Right forelimb (tissue), 1 donor: ENCODE results near the gene DICER1.
"Not testable (repeated sequence)": the region's sequence is repeated elsewhere in the genome, so short reads cannot be mapped to it uniquely, and the experiment has no call there.

Source experiments
- DNase-seq: peaks from one replicate; pipeline ENCODE4 v3.0.0-alpha.2; 2018

Gene DICER1

DNA sequence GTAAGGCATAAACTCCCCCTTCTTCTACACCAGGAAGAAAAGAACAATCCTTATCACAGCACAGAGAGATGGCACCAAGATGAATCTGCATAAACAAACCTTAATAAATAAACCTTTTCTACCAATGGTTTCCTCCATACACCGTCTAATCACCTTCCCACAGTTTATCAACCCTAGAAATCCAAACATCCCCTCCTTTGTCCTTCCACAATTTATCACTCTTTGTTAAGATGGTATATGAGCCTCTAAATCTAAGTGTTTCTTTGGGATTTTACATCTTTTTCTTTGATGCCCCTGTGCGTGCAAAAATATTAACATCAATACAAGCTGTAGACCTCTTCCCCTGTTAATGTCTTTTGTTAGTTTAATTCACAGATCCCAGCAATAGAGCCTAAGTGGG lies 12.5 kb downstream of the DICER1 start:
- DNase-seq: no peak

DNA sequence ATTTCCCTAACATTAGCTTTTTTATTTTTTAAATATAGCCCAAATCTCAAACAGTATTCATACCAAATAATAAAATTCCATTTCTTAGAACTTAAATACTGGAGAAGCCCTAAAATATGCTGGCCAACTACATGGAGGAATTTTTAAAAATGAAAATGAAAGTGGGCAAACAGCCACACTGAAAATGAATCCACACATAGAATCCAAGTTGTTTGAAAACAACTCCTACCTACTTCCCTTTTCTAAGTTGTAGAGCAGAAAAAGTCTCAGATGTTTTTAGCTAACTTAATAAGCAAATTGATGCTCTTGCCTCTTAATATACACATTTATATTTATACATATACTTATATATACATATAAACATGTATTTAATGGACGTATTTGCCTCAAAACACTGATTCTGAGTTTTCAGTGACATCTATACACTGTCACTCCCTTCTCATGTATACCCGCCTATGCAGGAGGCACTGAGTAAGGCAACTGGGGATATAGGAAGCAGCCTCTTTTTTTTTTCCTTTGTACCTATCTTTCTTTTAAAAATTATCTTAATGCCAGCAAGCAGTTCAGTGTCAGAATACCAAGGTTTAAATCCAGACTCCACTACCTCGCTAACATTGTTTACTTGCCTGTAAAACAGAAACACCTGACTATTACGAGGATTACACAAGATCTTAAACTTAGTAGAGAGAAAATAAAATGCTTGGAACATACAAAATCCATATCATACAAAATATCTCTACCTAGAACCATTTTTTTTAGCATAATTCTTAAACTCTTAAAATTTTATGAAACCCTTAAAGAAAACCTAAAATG lies 13.3 kb downstream of the DICER1 start:
- no peak for DNase-seq

DNA sequence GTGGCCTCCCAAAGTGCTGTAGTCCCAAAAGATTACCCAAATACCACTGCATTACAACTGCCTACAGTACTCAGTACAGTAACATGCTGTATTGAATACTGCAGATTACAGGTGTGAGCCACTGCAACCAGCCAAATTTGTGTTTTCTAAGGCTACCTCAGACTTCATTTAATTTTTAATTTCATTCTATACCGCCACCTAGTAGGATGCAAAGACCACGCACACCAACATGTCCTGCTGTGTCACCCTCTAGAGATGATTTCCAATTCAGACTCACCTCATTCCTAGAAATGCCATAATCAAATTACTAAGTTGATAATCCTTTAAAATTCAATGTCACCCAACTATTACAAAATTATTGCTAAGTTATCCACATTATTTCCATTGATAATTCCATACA lies 15.1 kb downstream of the DICER1 start:
- no peak for DNase-seq

DNA sequence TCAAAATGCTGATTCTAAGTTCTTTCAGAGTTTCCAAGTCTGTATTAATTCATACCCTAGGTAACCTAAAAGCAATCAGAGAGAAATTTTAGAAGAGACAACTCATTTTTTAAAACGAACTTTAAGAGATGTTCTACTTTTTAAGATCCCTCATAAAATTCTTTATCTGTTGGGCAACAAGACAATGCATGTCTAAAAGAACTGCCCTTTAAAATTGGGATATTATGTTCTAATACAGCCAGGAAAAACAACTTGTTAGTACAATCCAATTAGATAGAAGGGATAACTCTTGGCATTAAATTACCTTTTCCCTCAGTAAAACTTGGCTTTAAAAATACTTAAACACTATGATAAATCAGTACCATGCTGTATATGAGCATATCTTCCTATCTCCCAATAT lies 15.6 kb downstream of the DICER1 start:
- no peak for DNase-seq

DNA sequence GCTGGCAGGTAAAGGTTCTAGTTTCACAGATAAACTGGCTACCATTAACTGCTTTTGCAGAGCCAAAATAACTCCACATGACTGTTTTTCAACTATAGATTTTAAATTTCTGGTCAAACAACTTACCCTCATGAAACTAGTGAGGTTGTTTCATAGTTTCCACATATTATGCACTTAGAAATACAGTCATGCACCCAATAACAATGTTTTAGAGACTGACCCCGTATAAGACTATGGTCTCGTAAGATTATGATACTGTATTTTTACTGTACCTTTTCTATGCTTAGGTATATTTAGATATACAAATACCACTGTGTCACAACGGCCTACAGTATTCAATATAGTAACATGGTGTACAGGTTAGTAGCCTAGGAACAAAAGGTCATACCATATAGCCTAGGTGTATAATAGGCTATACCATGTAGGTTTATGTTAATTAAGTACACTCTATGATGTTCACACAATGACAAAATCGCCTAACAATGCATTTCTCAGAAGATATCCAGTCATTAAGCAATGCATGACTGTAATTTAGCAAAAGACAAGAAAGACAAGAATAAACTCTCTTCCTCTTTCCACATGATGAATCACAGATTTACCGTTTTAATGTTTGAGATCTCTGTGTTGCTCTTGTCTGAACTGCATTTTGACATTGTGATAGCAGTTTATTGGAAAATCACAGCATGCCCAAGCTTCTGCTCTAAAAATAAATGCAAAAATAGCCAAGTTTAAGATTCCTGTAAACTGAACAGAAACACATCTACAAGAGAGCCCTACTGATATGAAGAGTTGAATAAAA lies 17.1 kb downstream of the DICER1 start:
- no peak for DNase-seq

DNA sequence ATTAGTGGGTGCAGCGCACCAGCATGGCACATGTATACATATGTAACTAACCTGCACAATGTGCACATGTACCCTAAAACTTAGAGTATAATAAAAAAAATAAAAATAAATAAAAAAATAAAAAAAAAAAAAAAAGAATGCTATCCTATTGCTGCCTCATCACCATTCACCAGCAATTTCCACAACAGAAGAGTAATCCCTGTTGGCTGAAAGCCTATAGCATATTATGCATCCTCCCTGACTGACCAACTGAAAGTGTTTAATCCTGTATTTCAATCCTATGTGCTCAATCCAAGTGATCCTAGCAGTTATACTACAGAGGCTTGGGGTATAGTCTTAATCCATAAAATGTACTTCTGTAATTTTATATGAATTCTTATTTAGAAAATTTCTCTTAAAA lies 18.5 kb downstream of the DICER1 start:
- no peak for DNase-seq

DNA sequence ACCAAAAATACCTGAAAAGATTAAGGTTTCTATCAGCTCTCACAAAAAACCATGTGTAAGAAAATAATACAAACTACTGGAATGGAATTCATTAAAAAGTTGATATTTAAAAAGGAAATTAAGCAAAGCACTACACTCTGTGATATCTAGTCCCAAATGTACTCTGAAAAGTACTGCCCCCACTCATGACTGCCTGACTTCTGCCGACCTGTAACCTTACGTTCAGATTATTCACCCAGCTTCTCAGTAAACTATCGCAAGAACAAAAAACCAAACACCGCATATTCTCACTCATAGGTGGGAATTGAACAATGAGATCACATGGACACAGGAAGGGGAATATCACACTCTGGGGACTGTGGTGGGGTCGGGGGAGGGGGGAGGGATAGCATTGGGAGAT lies 18.9 kb downstream of the DICER1 start:
- DNase-seq: not testable (repeated sequence)

DNA sequence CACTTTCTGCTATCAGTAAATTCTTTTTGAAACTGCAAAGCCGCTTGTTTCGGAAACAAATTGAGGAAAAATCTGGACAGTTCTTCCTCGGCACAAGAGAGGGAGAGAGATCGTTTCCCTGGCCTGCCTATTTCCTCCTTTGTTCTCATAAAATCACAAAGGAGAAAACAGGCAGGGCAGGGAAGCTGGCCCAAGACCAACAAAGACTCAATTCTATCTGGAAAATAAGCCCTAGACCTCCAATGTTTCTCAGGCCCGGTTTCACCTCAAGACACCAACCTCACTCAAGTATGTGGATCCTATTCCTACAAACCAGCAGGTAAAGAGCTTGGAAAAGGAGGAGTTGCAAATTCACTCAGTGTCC lies 19.5 kb downstream of the DICER1 start:
- DNase-seq: no peak

DNA sequence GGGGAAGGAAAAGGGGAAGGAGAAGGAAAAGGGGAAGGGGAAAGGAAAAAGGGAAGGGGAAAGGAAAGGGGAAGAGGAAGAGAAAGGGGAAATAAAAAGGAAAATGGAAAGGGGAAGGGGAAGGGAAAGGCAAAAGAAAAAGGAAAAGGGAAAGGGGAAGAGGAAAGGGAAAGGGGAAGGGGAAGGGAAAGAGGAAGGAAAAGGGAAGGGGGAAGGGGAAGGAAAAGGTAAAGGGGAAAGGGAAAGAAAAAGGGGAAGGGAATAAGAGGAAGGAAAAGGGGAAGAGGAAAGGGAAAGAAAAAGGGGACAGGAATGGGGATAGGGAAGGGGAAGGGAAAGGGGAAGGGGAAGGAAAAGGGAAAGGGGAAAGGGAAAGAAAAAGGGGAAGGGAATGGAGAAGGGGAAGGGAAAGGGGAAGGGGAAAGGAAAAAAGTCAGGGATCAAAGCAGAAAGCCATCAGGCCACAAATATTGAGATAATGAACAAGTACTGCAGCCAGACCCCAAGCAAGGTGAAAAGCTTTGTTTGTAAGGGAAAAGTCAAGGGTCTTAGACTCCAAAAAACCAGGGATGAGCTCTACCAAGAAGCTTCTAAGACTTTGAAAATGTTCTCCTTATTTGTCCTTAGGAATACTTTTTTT lies 20.0 kb downstream of the DICER1 start:
- DNase-seq: no peak

DNA sequence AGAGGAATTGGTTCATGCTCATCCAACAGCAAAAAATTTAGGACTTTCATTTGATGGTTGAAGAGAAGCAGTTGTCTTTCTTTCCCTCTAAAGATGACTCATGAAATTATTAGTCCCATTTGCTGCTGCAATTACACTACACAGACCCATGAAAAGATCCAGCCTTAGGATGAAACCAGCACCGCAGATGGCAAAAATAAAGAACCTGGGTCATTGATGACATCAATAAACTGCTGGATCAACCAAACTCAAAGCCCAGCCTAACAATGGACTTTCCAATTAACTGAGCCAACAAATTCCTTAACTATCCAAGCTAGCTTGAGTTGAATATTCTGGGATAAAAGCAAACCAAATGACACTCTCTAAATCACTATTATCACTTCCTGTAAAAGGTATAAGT lies 20.7 kb downstream of the DICER1 start:
- no peak for DNase-seq

DNA sequence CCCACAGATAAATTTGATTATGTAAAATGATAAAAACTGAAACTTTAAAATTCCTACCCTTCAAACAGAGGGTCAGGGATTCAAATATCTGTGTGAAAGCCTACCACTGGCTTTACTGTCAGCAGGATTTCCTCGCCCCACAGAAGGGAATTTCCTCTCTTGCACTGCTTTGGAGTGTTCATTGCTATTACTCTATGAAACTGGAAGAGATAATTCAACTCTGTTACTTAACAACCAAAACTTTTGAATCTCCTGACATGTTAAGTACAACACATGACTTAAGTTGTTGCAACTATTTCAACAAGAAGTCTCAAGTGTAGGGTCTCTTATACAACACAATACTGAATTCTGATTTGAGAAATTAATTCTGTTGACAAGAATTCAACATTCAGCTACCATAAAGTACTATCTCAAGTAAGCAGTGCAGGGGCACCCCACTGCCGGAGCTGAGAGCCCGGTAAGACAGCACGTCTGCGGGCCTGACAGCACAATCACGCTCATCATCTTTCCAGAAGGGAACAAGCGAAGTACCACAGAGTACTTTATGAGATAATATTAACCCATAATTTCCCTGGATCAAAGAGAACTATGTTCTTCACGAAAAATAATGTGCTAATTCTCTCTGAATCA lies 22.9 kb downstream of the DICER1 start:
- DNase-seq: no peak

DNA sequence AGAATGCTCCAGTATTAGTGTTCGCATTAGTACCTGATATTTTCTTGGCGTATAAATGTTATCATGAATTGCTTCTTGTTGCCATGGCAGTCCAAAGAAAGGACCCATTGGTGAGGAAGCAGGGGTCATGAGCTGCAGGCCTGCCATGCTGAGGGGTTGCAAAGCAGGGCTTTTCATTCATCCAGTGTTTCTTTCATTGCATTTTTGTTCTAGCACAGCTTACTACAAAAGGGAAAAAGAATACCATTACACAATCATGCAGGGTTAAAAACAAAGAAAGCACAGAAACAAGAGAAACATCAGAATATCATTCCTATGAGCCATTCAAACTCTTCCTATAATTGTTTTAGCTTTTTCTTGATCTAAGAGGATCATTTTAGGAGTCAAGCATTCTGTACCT lies 24.0 kb downstream of the DICER1 start:
- no peak for DNase-seq

DNA sequence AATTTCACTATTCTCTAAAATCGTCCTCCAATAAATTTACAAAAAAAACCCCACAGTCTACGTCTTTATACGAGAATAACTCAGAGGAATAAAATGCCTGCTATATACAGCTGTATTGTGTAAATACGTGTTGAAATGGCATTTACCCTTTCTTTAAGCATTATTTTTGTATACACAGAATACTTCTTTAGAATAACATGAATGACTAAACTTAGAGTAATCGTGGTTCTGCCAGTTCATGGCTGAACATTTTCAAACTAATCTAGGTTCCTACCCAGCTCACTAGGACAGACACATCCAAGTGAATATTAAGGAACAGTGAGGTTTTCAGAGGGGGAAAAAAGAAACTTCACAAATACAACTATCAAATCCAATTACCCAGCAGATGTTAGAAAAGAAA lies 24.6 kb downstream of the DICER1 start:
- DNase-seq: no peak

DNA sequence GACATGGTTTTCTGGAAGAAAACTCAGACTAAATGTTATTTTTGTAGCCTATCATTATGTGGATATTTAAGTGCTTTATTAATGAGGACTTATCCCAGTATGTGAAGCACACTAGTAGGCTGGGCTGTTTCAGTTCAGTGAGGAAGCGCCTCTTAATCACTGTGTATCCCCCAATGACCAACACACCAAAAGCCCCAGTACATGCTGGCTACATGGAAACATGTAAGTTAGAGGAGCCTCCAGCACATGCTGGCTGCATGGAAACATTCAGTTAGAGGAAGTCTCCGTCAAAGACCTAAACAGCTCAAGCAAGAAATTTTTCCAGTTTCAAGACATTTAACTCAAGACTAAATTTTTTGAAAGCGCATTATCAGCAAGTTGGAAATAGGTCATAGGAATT lies 26.8 kb downstream of the DICER1 start:
- no peak for DNase-seq

DNA sequence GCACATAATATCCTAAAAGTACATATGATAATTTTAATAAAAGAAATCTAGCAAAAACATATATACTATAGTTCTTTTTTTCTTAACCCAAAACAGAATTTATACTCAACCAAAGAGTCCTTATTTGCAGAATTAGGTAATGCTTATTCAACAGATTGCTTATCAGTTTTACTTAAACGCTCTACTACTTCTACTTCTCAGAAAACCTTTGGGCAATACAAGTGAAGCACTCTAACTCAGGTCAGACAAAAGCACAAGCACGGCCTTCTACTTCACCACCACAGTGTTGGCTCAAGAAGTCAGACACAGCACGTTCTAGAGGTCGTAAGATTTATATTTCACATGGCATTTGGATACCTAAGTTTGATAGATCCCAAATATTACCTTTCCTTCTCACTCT lies 29.2 kb downstream of the DICER1 start:
- no peak for DNase-seq

DNA sequence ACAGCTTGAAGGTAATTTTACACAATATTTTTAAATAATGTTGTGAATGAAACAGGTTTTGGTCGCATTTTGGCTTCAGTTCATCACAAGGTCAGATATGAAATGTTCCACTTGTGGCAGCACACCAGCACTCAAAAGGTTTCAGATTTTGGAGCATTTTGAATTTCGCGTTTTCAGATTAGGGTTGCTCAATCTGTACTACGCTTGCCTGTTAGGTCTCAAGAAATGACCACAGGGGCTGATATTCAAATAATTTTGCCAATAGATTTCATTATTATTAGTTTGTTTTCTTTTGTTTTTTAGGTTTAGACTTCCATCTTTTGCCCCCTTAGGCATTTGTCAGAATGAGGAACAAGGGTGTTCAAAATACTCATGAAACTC lies 29.8 kb downstream of the DICER1 start:
- no peak for DNase-seq

DNA sequence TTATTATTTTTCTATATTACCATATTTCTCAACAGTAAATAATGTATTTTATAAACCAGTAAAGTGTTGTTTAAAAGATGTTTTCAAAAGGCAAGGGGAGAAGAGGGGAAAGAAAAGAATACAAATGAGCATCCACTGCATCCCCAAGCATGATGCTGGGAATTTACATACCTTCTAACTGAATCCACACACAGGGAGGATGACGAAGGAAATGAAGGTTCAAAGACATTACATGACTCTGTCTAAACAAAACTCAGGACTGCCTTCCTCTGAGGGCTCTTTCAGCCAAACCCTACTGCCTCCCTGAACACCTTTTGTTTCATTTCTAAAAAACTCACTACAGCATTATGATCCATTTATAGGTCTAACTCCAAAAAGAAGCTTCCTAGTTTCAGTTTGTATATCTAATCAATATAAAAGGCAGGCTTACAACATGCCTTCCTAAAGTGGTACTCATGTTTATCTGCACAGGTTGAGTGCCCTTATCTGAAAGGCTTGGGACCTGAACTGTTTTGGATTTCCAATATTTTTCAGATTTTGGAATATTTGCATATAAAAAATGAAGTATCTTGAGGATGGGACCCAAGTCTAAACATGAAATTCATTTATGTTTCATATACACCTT lies 30.3 kb downstream of the DICER1 start:
- DNase-seq: no peak

DNA sequence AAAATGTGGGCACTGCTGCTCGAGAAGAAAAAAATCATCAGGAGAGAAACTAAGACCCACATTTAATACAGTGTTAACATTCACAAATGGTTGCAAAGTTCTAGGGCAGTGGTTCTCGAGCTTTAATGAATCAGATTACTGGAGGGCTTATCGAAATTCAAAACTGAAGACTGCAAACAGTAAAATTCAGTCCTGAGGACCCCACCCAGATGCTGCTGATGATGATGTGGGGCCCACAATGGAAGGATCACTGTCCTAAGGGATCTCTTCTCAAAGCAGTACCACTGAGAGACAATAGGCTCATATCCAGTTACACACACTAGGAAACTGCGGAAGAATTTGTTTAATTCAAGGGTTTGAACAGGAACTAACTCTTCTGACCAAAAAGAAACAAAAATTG lies 31.4 kb downstream of the DICER1 start:
- DNase-seq: no peak

DNA sequence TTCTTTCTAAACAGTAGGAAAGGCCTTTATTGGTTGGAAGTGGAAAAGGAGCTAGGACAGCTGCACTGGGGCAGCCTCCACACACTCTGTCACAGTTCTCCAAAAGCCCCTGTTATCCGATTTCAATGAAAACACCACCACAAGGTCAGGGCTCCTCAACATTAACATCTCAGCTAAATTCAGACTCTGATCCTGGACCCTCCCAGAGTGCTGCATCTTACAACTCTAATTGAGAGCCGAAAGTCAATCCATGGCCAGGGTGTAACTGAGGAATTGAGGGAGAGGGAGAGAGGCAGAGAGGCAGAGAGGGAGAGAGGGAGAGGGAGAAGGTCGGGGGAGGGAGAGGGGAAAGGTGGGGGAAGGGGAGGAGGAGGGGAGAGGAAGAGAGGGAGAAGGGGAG lies 32.1 kb downstream of the DICER1 start:
- no peak for DNase-seq

DNA sequence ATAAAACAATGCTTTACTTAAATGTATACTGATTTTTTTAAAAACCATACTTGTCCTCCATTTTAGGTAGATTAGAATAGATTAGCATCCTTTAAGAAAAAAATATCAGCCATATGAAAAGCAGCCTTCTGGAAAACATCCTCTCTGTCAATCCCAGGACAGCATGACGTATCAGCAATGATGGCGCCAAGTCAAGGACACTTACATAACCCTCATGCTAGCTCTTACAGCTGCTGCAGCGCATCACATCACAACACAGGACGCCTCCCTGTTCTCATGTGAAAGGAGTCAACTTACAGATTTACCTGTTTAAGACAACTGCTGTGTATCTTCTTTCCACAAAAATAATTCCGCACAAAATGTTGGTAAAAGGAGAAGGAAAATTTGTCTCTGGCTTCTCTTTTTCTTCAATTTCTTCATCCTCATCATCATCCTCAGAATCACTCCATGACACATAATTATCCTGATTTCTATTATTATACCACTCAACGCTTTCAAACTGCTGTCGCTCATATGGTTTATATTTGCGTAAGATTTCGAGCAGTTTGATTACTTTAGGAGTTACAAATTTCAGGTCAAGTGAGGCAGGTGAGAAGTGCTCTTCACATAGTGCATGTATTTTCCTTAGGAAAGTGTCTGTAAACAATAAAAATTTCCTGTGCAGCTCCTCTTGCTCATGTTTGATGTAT lies 33.3 kb downstream of the DICER1 start:
- no peak for DNase-seq

DNA sequence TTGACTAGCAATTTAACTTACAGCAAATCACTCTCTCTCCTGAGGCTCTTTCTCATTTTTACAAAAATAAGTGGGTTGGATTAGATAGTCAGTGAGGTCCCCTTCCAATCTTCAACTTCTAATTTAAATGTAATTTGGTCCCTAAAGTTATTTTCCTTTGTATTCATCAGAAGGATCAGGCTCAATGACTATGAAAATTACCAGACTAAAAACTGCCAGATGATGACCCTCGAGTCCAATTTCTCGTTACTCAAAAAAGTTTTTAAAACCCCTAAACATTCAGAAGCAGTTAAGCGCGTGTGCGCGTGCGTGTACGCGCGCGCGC lies 34.7 kb downstream of the DICER1 start:
- no peak for DNase-seq

DNA sequence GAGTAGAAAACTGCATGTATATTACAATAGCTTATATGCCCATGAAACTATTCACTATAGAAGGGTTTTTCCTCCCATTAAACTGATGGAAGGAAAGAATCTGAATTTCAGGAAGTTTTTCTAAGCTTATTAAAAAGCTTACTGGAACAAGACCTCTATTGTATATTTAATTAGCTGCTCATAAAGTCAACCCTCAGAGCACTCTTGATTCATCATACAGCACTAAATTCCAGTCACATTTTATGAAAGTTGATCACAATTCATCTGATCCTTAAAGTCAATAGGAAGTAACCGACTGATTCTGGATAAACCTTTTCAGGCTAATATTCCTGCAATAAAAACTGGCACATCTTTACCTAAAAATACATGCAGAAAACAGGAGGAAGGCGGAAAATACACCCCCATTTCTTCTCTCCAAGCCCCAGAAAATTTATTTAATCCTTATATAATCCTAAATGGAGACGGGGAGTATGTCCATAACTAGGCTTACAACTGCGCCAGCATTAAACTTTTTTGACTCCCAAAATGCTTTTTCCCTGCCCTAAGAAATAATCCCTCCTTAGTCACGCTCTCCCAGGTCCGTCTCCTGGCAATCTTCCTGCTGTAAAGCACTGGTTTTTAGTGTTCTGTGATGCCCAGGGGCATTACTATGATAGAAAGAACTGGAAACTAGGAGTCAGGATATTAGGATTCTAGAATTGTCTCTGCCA lies 35.3 kb downstream of the DICER1 start:
- no peak for DNase-seq
